HL-60 (cell line): ENCODE results near the gene TMIE.

Experiments
- DNase-seq, 2 experiments: peaks; one replicate each; pipeline ENCODE4 v3.0.0-alpha.2; 2010 to 2020; ENCODE audit warnings: low read depth in 1 of 2, low spot score in 1 of 2
- H3K27ac ChIP-seq: fragments of 250-450 bp; sonication (Bioruptor Pico); replicated peaks from 2 replicates; pipeline ENCODE4 v1.5.1; 2020; ENCODE audit warnings: mild to moderate bottlenecking, moderate library complexity
- H3K27me3 ChIP-seq: fragments of 250-450 bp; sonication (Bioruptor Pico); 2 replicates; pipeline ENCODE4 v1.5.1; 2021; ENCODE audit warnings: mild to moderate bottlenecking, moderate library complexity; ENCODE audit not compliant: insufficient read depth, poor library complexity, severe bottlenecking
- H3K4me3 ChIP-seq: replicated peaks from 2 replicates; pipeline ENCODE4 v1.5.1; 2011; ENCODE audit warnings: mild to moderate bottlenecking, control low read depth, low read length; ENCODE audit not compliant: insufficient read depth
- GABPA ChIP-seq: IDR thresholded peaks from 2 replicates; pipeline ENCODE4 v1.6.1; 2012; ENCODE audit warnings: low read depth
- POLR2AphosphoS5 ChIP-seq: IDR thresholded peaks from 2 replicates; pipeline ENCODE4 v1.6.1; 2012; ENCODE audit warnings: low read depth
- SPI1 ChIP-seq: IDR thresholded peaks from 2 replicates; pipeline ENCODE4 v1.6.1; 2012; ENCODE audit warnings: low read depth, mild to moderate bottlenecking, borderline replicate concordance
- long read RNA-seq: library from polyadenylated mRNA; unstranded; transcript quantifications from one replicate; pipeline ENCODE4 v2.0.0, GENCODE V29; 2020
- TF ChIP-seq, protein P1 (sequence below): IDR thresholded peaks from 2 replicates; pipeline ENCODE4 v1.6.1; 2012; ENCODE audit warnings: low read depth; ENCODE audit not compliant: insufficient replicate concordance
- TF ChIP-seq, protein P2 (sequence below): IDR thresholded peaks from one replicate; pipeline ENCODE4 v1.5.1; 2011; ENCODE audit warnings: low read length, control low read depth, inconsistent platforms; ENCODE audit not compliant: insufficient read depth

The TMIE gene, protein sequence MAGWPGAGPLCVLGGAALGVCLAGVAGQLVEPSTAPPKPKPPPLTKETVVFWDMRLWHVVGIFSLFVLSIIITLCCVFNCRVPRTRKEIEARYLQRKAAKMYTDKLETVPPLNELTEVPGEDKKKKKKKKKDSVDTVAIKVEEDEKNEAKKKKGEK
- long read RNA-seq: 0 reads

DNA sequence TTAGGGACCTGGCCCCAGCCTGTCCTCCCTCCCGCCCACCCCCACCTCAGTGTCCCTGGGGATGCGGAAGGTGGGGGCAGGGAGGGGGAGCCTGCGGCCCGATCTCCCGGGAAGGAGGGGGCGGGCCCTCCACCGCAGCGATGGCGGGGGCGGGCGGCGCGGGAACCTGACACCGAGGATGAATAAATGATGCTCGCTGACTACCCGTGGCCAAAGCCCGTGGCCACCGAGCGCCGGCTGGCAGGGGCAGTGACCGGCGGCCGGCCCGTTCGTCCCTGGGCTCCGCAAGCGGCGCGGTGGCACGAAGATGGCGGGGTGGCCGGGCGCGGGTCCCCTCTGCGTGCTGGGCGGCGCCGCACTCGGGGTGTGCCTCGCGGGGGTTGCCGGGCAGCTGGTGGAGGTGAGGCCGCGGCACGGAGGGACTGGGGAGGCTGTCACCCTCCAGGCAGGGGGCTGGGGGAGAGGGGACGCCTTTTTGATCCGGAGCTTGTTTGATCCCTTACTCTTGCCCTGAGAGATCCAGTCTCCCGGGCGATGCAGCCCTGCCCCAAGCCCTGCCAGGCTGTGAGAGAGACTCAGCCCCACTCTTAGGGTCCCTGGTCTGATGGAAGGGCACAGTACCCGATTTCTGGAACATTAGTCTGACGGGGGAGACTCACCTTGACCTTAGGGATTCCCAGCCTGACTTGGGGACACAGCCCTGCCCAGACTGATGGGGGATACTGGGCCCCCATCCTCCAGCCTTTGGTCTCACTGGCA is at the start of gene TMIE:
TMIE (plus strand) TSS at position 212 of the 759 bp plus-strand sequence; CDS start at position 308, 96 bp downstream.
- no peak within 1 kb of the TSS for H3K4me3 ChIP-seq

DNA sequence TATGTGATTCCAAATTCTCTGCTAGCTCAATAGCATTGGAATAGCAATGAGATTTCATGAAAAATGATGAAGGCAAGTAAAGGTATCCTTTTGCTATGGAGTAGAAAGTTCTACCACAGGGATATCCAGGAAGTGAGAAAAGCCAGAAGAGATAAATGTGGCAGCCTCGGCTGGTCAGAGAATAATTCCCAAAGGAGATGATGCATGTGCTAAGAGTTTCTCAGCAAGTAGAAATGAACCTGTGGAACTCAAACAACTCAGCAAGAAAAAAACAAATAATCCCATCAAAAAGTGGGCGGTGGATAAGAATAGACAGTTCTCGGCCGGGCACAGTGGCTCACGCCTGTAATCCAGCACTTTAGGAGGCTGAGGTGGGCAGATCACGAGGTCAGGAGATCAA is 45.9 kb upstream of the TMIE start:
- no peak for DNase-seq
- H3K4me3 ChIP-seq: no peak overlapping the region
- TF ChIP-seq, protein P1, sequence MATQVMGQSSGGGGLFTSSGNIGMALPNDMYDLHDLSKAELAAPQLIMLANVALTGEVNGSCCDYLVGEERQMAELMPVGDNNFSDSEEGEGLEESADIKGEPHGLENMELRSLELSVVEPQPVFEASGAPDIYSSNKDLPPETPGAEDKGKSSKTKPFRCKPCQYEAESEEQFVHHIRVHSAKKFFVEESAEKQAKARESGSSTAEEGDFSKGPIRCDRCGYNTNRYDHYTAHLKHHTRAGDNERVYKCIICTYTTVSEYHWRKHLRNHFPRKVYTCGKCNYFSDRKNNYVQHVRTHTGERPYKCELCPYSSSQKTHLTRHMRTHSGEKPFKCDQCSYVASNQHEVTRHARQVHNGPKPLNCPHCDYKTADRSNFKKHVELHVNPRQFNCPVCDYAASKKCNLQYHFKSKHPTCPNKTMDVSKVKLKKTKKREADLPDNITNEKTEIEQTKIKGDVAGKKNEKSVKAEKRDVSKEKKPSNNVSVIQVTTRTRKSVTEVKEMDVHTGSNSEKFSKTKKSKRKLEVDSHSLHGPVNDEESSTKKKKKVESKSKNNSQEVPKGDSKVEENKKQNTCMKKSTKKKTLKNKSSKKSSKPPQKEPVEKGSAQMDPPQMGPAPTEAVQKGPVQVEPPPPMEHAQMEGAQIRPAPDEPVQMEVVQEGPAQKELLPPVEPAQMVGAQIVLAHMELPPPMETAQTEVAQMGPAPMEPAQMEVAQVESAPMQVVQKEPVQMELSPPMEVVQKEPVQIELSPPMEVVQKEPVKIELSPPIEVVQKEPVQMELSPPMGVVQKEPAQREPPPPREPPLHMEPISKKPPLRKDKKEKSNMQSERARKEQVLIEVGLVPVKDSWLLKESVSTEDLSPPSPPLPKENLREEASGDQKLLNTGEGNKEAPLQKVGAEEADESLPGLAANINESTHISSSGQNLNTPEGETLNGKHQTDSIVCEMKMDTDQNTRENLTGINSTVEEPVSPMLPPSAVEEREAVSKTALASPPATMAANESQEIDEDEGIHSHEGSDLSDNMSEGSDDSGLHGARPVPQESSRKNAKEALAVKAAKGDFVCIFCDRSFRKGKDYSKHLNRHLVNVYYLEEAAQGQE: no peak
- TF ChIP-seq, protein P2, sequence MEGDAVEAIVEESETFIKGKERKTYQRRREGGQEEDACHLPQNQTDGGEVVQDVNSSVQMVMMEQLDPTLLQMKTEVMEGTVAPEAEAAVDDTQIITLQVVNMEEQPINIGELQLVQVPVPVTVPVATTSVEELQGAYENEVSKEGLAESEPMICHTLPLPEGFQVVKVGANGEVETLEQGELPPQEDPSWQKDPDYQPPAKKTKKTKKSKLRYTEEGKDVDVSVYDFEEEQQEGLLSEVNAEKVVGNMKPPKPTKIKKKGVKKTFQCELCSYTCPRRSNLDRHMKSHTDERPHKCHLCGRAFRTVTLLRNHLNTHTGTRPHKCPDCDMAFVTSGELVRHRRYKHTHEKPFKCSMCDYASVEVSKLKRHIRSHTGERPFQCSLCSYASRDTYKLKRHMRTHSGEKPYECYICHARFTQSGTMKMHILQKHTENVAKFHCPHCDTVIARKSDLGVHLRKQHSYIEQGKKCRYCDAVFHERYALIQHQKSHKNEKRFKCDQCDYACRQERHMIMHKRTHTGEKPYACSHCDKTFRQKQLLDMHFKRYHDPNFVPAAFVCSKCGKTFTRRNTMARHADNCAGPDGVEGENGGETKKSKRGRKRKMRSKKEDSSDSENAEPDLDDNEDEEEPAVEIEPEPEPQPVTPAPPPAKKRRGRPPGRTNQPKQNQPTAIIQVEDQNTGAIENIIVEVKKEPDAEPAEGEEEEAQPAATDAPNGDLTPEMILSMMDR: no peak
- no peak for TF ChIP-seq POLR2AphosphoS5
- TF ChIP-seq SPI1: no peak
- TF ChIP-seq GABPA: no peak
- H3K27me3 ChIP-seq: no peaks in the 10 kb centered on the region
- no peak overlapping the region for H3K27ac ChIP-seq

More for the DNA sequence above, at the start of gene TMIE:
- TF ChIP-seq POLR2AphosphoS5 (no peak), GABPA (no peak), SPI1 (no peak)
- TF ChIP-seq, protein P2: no peak
- TF ChIP-seq, protein P1: no peak
- H3K27ac ChIP-seq: no peak within 1 kb of the TSS
- peaks cover 14% of the 10 kb centered on the region for H3K27me3 ChIP-seq
- no peak for DNase-seq

DNA sequence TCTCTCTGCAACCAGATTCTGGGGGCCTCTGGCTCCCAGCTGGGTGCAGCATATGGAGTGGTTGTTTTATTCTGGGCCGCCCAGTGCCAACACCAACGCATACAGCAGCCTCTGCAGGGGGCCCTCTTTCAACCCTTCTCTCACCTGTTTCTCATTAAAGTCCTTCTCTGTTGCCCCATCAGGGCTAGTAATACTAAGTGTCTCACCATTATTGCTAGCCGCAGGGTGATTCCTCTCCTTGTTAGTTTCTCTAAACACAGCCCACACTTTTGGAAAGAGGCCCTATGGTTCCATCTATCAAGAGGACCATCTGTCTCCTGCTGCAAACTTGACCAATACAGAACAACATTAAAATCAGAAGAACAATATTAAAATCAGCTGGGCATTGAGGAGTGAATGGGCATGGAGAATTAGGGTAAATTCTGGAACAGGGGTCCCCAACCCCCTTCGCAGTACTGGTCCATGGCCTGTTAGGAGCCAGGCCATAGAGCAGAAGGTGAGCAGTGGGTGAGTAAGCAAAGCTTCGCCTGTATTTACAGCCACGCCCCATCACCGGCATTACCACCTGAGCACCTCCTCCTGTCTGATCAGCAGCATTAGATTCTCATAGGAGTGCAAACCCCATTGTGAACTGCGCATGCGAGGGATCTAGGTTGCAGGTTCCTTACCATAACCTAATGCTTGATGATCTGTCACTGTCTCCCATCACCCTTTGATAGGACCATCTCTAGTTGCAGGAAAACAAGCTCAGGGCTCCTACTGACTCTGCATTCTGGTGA is 44.2 kb upstream of the TMIE start:
- TF ChIP-seq, protein P2: no peak
- TF ChIP-seq POLR2AphosphoS5 (no peak), GABPA (no peak), SPI1 (no peak)
- TF ChIP-seq, protein P1: no peak
- H3K27ac ChIP-seq: no peak overlapping the region
- H3K27me3 ChIP-seq: no peaks in the 10 kb centered on the region
- H3K4me3 ChIP-seq: no peak overlapping the region
- DNase-seq: no peak
